B cell (primary cell): ENCODE data around the gene GCC2. TPM values are rescaled to one million over a fixed set of nuclear protein-coding genes. Genes with fewer than 3 reads are reported as not detected.
A peak's percentile ranks its signal among the peaks of the same experiment; 100 is the strongest.
"Not testable (repeated sequence)": the region's sequence is repeated elsewhere in the genome, so short reads cannot be mapped to it uniquely, and the experiment has no call there.

ENCODE experiments used
- ATAC-seq: fragments of 200-7000 bp; cut with Tn5 transposase; one replicate; pipeline ENCODE4 v1.10.0; 2021; ENCODE audit warnings: low read depth, mild to moderate bottlenecking, moderate number of reproducible peaks, moderate library complexity
- CTCF ChIA-PET: fragments of 350-600 bp; sonication (Branson Sonifier 250); formaldehyde crosslinking; loops from one replicate; lab custom pipeline; 2021; ENCODE audit warnings: antibody characterized with exemption, inconsistent platforms; lab: Charles Lee
- POLR2A ChIA-PET: fragments of 350-600 bp; sonication (Branson Sonifier 250); formaldehyde crosslinking; loops from one replicate; lab custom pipeline; 2021; ENCODE audit warnings: antibody characterized with exemption; lab: Charles Lee
- DNase-seq: peaks from one replicate; pipeline ENCODE4 v3.0.0; 2013
- H2AFZ ChIP-seq: 2 replicates; pipeline ENCODE4 v1.6.1; 2012; ENCODE audit warnings: mild to moderate bottlenecking, low read depth, low read length; ENCODE audit not compliant: insufficient read depth, poor library complexity, severe bottlenecking
- H3K27ac ChIP-seq, 2 donors: 1 replicate in 1 of 2; 2 replicates in 1 of 2; pipeline ENCODE4 v1.5.1; 2012 to 2013; ENCODE audit warnings: low read length in 2 of 2, mild to moderate bottlenecking in 2 of 2, moderate library complexity in 1 of 2
- H3K27me3 ChIP-seq, 4 experiments: fragments of 200-600 bp in 1 of 4; sonication (generic) in 1 of 4; replicated peaks in 1 of 4; 1 replicate in 2 of 4; 2 replicates in 2 of 4; pipeline versions ENCODE4 v1.6.1 to v1.7.0; 2013 to 2016; ENCODE audit warnings: low read length in 3 of 4, mild to moderate bottlenecking in 2 of 4, mixed read lengths in 1 of 4, moderate library complexity in 1 of 4; ENCODE audit not compliant: insufficient read depth in 4 of 4, control insufficient read depth in 3 of 4; ENCODE audit errors: control extremely low read depth in 1 of 4
- H3K36me3 ChIP-seq, 2 experiments: replicated peaks in 1 of 2; 1 replicate in 1 of 2; 2 replicates in 1 of 2; pipeline versions ENCODE4 v1.6.1 to v1.7.1; 2013; ENCODE audit warnings: low read length in 1 of 2; ENCODE audit not compliant: insufficient read depth in 2 of 2, control insufficient read depth in 1 of 2; ENCODE audit errors: control extremely low read depth in 1 of 2, extremely low read depth in 1 of 2
- H3K4me1 ChIP-seq, 2 donors: fragments of 200-600 bp in 1 of 2; sonication (generic) in 1 of 2; 1 replicate in 1 of 2; 2 replicates in 1 of 2; pipeline versions ENCODE4 v1.5.1 to v1.6.1; 2013 to 2017; ENCODE audit warnings: low read length in 2 of 2; ENCODE audit not compliant: control insufficient read depth in 2 of 2, insufficient read depth in 2 of 2
- H3K4me2 ChIP-seq: replicated peaks from 2 replicates; pipeline ENCODE3; 2012; ENCODE audit warnings: mild to moderate bottlenecking, low read depth, low read length; ENCODE audit not compliant: poor library complexity, severe bottlenecking
- H3K4me3 ChIP-seq, 5 experiments: fragments of 200-600 bp in 1 of 5; sonication (generic) in 1 of 5; 1 replicate in 3 of 5; 2 replicates in 2 of 5; pipeline versions ENCODE4 v1.5.1 to v1.7.0; 2011 to 2016; ENCODE audit warnings: low read length in 4 of 5, mild to moderate bottlenecking in 4 of 5, low read depth in 2 of 5, control low read depth in 1 of 5, moderate library complexity in 1 of 5; ENCODE audit not compliant: insufficient read depth in 1 of 5; ENCODE audit errors: control extremely low read depth in 1 of 5, extremely low read depth in 1 of 5
- H3K79me2 ChIP-seq: fragments of 200-600 bp; sonication (generic); one replicate; pipeline ENCODE4 v1.6.0; 2016; ENCODE audit warnings: low read length; ENCODE audit not compliant: control insufficient read depth, insufficient read depth
- H3K9ac ChIP-seq: fragments of 200-600 bp; sonication (generic); 2 replicates; pipeline ENCODE4 v1.6.1; 2017; ENCODE audit warnings: mild to moderate bottlenecking, low read length, moderate library complexity
- H3K9me3 ChIP-seq, 3 donors: one replicate each; pipeline versions ENCODE4 v1.6.1 to v1.7.1; 2013; ENCODE audit warnings: low read length in 2 of 3; ENCODE audit not compliant: control insufficient read depth in 2 of 3, insufficient read depth in 1 of 3; ENCODE audit errors: control extremely low read depth in 1 of 3
- H4K20me1 ChIP-seq: 2 replicates; pipeline ENCODE4 v1.6.0; 2012; ENCODE audit warnings: mild to moderate bottlenecking, low read length; ENCODE audit not compliant: insufficient read depth, control insufficient read depth, poor library complexity, severe bottlenecking
- H3K27ac Mint-ChIP-seq: one replicate; pipeline ENCODE4 v1.8.0; 2021; ENCODE audit warnings: mixed read lengths
- H3K27me3 Mint-ChIP-seq: one replicate; pipeline ENCODE4 v1.8.0; 2021; ENCODE audit warnings: mixed read lengths
- H3K4me1 Mint-ChIP-seq: one replicate; pipeline ENCODE4 v1.8.0; 2021; ENCODE audit warnings: mixed read lengths
- H3K4me3 Mint-ChIP-seq: one replicate; pipeline ENCODE4 v1.8.0; 2021; ENCODE audit warnings: mixed read lengths
- H3K9me3 Mint-ChIP-seq: one replicate; pipeline ENCODE4 v1.8.0; 2022; ENCODE audit warnings: mixed read lengths; ENCODE audit not compliant: insufficient read depth
- CTCF ChIP-seq: fragments of 200-600 bp; IDR thresholded peaks from one replicate; pipeline ENCODE4 v1.8.0; 2022; ENCODE audit warnings: antibody characterized with exemption, mild to moderate bottlenecking
- EZH2 ChIP-seq: IDR thresholded peaks from 2 replicates; pipeline ENCODE4 v1.6.1; 2012; ENCODE audit warnings: borderline replicate concordance, low read depth, mild to moderate bottlenecking, moderate library complexity, low read length; ENCODE audit not compliant: insufficient read depth, poor library complexity, severe bottlenecking
- WGBS: methylation state at CpG from one replicate; pipeline ENCODE4 v1.1.5; 2013; ENCODE audit warnings: missing lambda C conversion rate; ENCODE audit not compliant: insufficient coverage; 5-methylcytosine and 5-hydroxymethylcytosine counted together
- intact Hi-C: fragments of 100-400 bp; cut with micrococcal nuclease; formaldehyde crosslinking; loops from one replicate; pipeline ENCODE4 v1.10.0; 2022
- polyA plus RNA-seq: library from polyadenylated mRNA; depleted of rRNA; stranded (reverse); fragments of >200 nt; gene quantifications from 2 replicates; pipeline ENCODE4 v1.2.3, GENCODE V29; 2012
- total RNA-seq, 2 donors: library from RNA; stranded (reverse); fragments of 120-200 nt in 1 of 2; gene quantifications; 1 replicate in 1 of 2; 2 replicates in 1 of 2; pipeline versions ENCODE4 v1.2.3 to v1.2.4, GENCODE V29; 2013 to 2022

GCC2 gene
- total and polyA plus RNA-seq, 2 donors (not counting 1 experiment from before 2014, with no cell fraction given): 12.3 to 87.9 TPM

- Histone ChIP-seq H3K4me1 (peaks cover 19 to 20% of the 10 kb centered on the region in 2 donors), H3K79me2 (peaks cover 46% of the 10 kb centered on the region), H3K27ac (peak overlapping the region in 1 of 2 donors; percentile 45), H3K4me2 (peak overlapping the region; percentile 31), H3K4me3 (no peak overlapping the region), H3K9me3 (no peaks in the 10 kb centered on the region), H3K27me3 (no peaks in the 10 kb centered on the region), H3K36me3 (peaks cover 0 to 44% of the 10 kb centered on the region in 2 experiments), H3K9ac (no peak overlapping the region), H2AFZ (no peak overlapping the region), H4K20me1 (peaks cover 6% of the 10 kb centered on the region)
- Mint-ChIP-seq H3K4me3 (peak overlapping the region; percentile 1), H3K27me3 (no peaks in the 10 kb centered on the region), H3K4me1 (peaks cover 47% of the 10 kb centered on the region), H3K9me3 (no peaks in the 10 kb centered on the region), H3K27ac (no peak overlapping the region)
- CTCF ChIA-PET: no interaction called here
- DNase-seq (no peak), ATAC-seq (no peak)
- POLR2A ChIA-PET: no interaction called here
- intact Hi-C loops: no loop called here
- no peak for TF ChIP-seq CTCF
- no peak for TF ChIP-seq EZH2
- 94% methylated on average over 2 of the region's 4 CpGs for WGBS
These were observed 3.0 kb downstream of the GCC2 start for GRCh38 chr2:108451976-108452375.

- Histone ChIP-seq H3K36me3 (peaks cover 0 to 54% of the 10 kb centered on the region in 2 experiments), H3K79me2 (peaks cover 62% of the 10 kb centered on the region), H3K4me1 (peaks cover 13 to 14% of the 10 kb centered on the region in 2 donors)
- H3K4me2 ChIP-seq, H3K4me3 ChIP-seq, H3K9me3 Mint-ChIP-seq, H3K27me3 ChIP-seq, H3K9me3 ChIP-seq, H3K9ac ChIP-seq, H2AFZ ChIP-seq, DNase-seq, H4K20me1 ChIP-seq, ATAC-seq, H3K27ac ChIP-seq, H3K4me3 Mint-ChIP-seq, POLR2A ChIA-PET, H3K27ac Mint-ChIP-seq, H3K27me3 Mint-ChIP-seq, CTCF ChIA-PET, intact Hi-C loops: not testable (repeated sequence)
- H3K4me1 Mint-ChIP-seq: peaks cover 52% of the 10 kb centered on the region
- 100% methylated on average over 3 of the region's 4 CpGs for WGBS
These were observed 4.5 kb downstream of the GCC2 start for GRCh38 chr2:108453530-108453929.
